CD14-positive monocyte (primary cell): ENCODE measurements around the gene KLHL40. TPM values are rescaled to one million over a fixed set of nuclear protein-coding genes. Genes with fewer than 3 reads are reported as not detected.

ENCODE experiments used
- DNase-seq, 3 donors: peaks; one replicate each; pipeline ENCODE4 v3.0.0-alpha.2; 2011 to 2022
- H2AFZ ChIP-seq: 2 replicates; pipeline ENCODE4 v1.6.0; 2012; ENCODE audit warnings: mild to moderate bottlenecking, low read depth, low read length, inconsistent platforms; ENCODE audit not compliant: insufficient read depth, poor library complexity, severe bottlenecking
- H3K27ac ChIP-seq, 2 donors: 1 replicate in 1 of 2; 2 replicates in 1 of 2; pipeline ENCODE4 v1.5.1; 2012 to 2013; ENCODE audit warnings: low read length in 2 of 2, control low read depth in 1 of 2, inconsistent platforms in 1 of 2, low read depth in 1 of 2, mild to moderate bottlenecking in 1 of 2
- H3K27me3 ChIP-seq, 2 donors: one replicate each; pipeline versions ENCODE4 v1.6.0 to v1.6.1; 2011 to 2013; ENCODE audit warnings: low read length in 2 of 2; ENCODE audit not compliant: control insufficient read depth in 2 of 2, insufficient read depth in 2 of 2
- H3K36me3 ChIP-seq, 2 donors: replicated peaks in 1 of 2; 1 replicate in 1 of 2; 2 replicates in 1 of 2; pipeline versions ENCODE4 v1.5.1 to v1.6.1; 2012 to 2013; ENCODE audit warnings: low read length in 2 of 2, control low read depth in 1 of 2, inconsistent platforms in 1 of 2, mild to moderate bottlenecking in 1 of 2; ENCODE audit not compliant: insufficient read depth in 2 of 2, control insufficient read depth in 1 of 2
- H3K4me1 ChIP-seq, 2 donors: 1 replicate in 1 of 2; 2 replicates in 1 of 2; pipeline versions ENCODE4 v1.5.1 to v1.6.1; 2012 to 2013; ENCODE audit warnings: low read length in 2 of 2, control low read depth in 1 of 2, inconsistent platforms in 1 of 2, mild to moderate bottlenecking in 1 of 2, moderate library complexity in 1 of 2; ENCODE audit not compliant: insufficient read depth in 2 of 2, control insufficient read depth in 1 of 2
- H3K4me2 ChIP-seq: replicated peaks from 2 replicates; pipeline ENCODE3; 2012; ENCODE audit warnings: low read length, moderate library complexity, mild to moderate bottlenecking; ENCODE audit not compliant: poor library complexity, severe bottlenecking; ENCODE audit errors: extremely low read depth
- H3K4me3 ChIP-seq, 3 experiments: fragments of 200-600 bp in 1 of 3; sonication (generic) in 1 of 3; replicated peaks in 1 of 3; 1 replicate in 2 of 3; 2 replicates in 1 of 3; pipeline ENCODE4 v1.5.1; 2011 to 2013; ENCODE audit warnings: low read length in 3 of 3, mild to moderate bottlenecking in 3 of 3, control low read depth in 2 of 3, low read depth in 2 of 3, inconsistent platforms in 1 of 3, moderate library complexity in 1 of 3
- H3K79me2 ChIP-seq: 2 replicates; pipeline ENCODE4 v1.6.0; 2012; ENCODE audit warnings: mild to moderate bottlenecking, control low read depth, inconsistent platforms, low read length, moderate library complexity; ENCODE audit not compliant: insufficient read depth
- H3K9ac ChIP-seq: 2 replicates; pipeline ENCODE4 v1.6.0; 2017; ENCODE audit warnings: low read length, mild to moderate bottlenecking; ENCODE audit not compliant: insufficient read depth, poor library complexity, severe bottlenecking
- H3K9me3 ChIP-seq, 2 donors: replicated peaks in 1 of 2; 1 replicate in 1 of 2; 2 replicates in 1 of 2; pipeline versions ENCODE4 v1.5.1 to v1.6.1; 2012 to 2013; ENCODE audit warnings: low read length in 2 of 2, control low read depth in 1 of 2; ENCODE audit not compliant: control insufficient read depth in 1 of 2, insufficient read depth in 1 of 2
- H4K20me1 ChIP-seq: 2 replicates; pipeline ENCODE4 v1.6.0; 2012; ENCODE audit warnings: mild to moderate bottlenecking, low read length, control low read depth, moderate library complexity; ENCODE audit not compliant: insufficient read depth
- H3K27ac Mint-ChIP-seq, 7 donors: one replicate each; pipeline ENCODE4 v1.8.0; 2020; ENCODE audit warnings: mild to moderate bottlenecking in 7 of 7, mixed read lengths in 7 of 7, moderate library complexity in 6 of 7, inconsistent platforms in 2 of 7
- H3K27me3 Mint-ChIP-seq, 3 donors: one replicate each; pipeline ENCODE4 v1.8.0; 2021 to 2022; ENCODE audit warnings: low read depth in 3 of 3, mild to moderate bottlenecking in 3 of 3, mixed read lengths in 3 of 3, moderate library complexity in 3 of 3, inconsistent platforms in 1 of 3
- H3K36me3 Mint-ChIP-seq, 2 donors: one replicate each; pipeline ENCODE4 v1.8.0; 2020; ENCODE audit warnings: mixed read lengths in 2 of 2, inconsistent platforms in 1 of 2, mild to moderate bottlenecking in 1 of 2
- H3K4me1 Mint-ChIP-seq: one replicate; pipeline ENCODE4 v1.8.0; 2020; ENCODE audit warnings: mild to moderate bottlenecking, mixed read lengths
- H3K4me3 Mint-ChIP-seq, 2 donors: one replicate each; pipeline ENCODE4 v1.8.0; 2020; ENCODE audit warnings: mild to moderate bottlenecking in 2 of 2, mixed read lengths in 2 of 2, moderate library complexity in 1 of 2
- H3K9me3 Mint-ChIP-seq, 7 donors: one replicate each; pipeline ENCODE4 v1.8.0; 2020 to 2022; ENCODE audit warnings: mixed read lengths in 7 of 7, mild to moderate bottlenecking in 6 of 7, moderate library complexity in 6 of 7, inconsistent platforms in 2 of 7
- WGBS: methylation state at CpG from one replicate; pipeline ENCODE4 v1.1.5; 2013; ENCODE audit warnings: missing lambda C conversion rate; ENCODE audit not compliant: insufficient coverage; 5-methylcytosine and 5-hydroxymethylcytosine counted together
- intact Hi-C, 2 donors: fragments of 100-400 bp; cut with micrococcal nuclease; formaldehyde crosslinking; loops; one replicate each; pipeline versions ENCODE4 v1.15.0 to v1.15.1; 2023
- polyA plus RNA-seq, 3 donors: library from polyadenylated mRNA; depleted of rRNA in 1 of 3; unstranded in 2 of 3; stranded (reverse) in 1 of 3; fragments of 300-500 nt in 2 of 3; fragments of >200 nt in 1 of 3; fragmentation: Illumina TruSeq in 2 of 3; gene quantifications; 1 replicate in 2 of 3; 2 replicates in 1 of 3; pipeline ENCODE4 v1.2.3, GENCODE V29; 2012 to 2021
- TF ChIP-seq, protein P1 (sequence below): fragments of 200-600 bp; IDR thresholded peaks from one replicate; pipeline ENCODE4 v1.8.0; 2022; ENCODE audit warnings: antibody characterized with exemption, mild to moderate bottlenecking

Gene KLHL40
- polyA plus RNA-seq, 3 donors = not detected

DNA sequence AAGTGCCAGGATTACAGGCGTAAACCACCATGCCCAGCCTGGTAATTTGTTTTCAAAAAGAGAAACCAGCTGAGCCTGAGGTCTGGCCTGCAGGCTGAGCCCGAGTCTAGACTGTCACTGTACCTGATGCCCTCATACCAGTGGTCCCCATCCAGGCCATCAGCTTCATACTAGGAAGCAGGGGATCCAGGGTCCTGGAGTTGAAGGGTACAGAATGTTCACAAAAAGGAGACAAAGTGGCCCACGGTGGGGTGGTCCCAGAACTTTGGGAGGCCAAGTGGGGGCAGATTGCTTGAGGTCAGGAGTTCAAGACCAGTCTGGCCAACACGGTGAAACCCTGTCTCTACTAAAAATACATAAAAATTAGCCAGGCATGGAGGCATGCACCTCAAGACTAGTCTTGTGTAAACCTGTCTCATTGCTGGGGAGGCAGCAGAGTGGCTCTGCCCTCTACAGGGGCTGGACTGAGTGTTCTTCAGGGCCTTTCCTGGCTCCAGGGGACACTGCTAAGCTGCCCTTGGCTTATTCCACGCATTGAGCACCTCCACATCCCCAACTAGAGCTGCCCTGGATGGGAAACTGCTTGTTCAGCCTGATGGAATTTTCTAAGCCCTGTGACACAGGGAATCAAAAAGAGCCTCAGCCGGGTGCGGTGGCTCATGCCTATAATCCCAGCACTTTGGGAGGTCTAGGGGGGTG is 25.1 kb downstream of the KLHL40 start:
- TF ChIP-seq, protein P1, sequence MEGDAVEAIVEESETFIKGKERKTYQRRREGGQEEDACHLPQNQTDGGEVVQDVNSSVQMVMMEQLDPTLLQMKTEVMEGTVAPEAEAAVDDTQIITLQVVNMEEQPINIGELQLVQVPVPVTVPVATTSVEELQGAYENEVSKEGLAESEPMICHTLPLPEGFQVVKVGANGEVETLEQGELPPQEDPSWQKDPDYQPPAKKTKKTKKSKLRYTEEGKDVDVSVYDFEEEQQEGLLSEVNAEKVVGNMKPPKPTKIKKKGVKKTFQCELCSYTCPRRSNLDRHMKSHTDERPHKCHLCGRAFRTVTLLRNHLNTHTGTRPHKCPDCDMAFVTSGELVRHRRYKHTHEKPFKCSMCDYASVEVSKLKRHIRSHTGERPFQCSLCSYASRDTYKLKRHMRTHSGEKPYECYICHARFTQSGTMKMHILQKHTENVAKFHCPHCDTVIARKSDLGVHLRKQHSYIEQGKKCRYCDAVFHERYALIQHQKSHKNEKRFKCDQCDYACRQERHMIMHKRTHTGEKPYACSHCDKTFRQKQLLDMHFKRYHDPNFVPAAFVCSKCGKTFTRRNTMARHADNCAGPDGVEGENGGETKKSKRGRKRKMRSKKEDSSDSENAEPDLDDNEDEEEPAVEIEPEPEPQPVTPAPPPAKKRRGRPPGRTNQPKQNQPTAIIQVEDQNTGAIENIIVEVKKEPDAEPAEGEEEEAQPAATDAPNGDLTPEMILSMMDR = no peak
- no peak for DNase-seq
- Histone ChIP-seq H3K36me3 (no peaks in the 10 kb centered on the region), H4K20me1 (no peaks in the 10 kb centered on the region), H3K4me1 (peaks cover 6 to 10% of the 10 kb centered on the region in 2 donors), H3K4me2 (no peak overlapping the region), H3K27ac (no peak overlapping the region), H3K9me3 (no peaks in the 10 kb centered on the region), H3K27me3 (peaks cover 0 to 2% of the 10 kb centered on the region in 2 donors), H3K9ac (no peak overlapping the region), H3K4me3 (no peak overlapping the region), H2AFZ (no peak overlapping the region), H3K79me2 (no peaks in the 10 kb centered on the region)
- intact Hi-C loops = no loop called here
- Mint-ChIP-seq H3K27ac (no peak overlapping the region), H3K36me3 (no peaks in the 10 kb centered on the region), H3K9me3 (no peaks in the 10 kb centered on the region), H3K27me3 (peaks cover 1 to 6% (median 2%) of the 10 kb centered on the region in 3 donors), H3K4me1 (peaks cover 12% of the 10 kb centered on the region), H3K4me3 (no peak overlapping the region)
- 89% methylated on average over 3 of the region's 7 CpGs for WGBS

DNA sequence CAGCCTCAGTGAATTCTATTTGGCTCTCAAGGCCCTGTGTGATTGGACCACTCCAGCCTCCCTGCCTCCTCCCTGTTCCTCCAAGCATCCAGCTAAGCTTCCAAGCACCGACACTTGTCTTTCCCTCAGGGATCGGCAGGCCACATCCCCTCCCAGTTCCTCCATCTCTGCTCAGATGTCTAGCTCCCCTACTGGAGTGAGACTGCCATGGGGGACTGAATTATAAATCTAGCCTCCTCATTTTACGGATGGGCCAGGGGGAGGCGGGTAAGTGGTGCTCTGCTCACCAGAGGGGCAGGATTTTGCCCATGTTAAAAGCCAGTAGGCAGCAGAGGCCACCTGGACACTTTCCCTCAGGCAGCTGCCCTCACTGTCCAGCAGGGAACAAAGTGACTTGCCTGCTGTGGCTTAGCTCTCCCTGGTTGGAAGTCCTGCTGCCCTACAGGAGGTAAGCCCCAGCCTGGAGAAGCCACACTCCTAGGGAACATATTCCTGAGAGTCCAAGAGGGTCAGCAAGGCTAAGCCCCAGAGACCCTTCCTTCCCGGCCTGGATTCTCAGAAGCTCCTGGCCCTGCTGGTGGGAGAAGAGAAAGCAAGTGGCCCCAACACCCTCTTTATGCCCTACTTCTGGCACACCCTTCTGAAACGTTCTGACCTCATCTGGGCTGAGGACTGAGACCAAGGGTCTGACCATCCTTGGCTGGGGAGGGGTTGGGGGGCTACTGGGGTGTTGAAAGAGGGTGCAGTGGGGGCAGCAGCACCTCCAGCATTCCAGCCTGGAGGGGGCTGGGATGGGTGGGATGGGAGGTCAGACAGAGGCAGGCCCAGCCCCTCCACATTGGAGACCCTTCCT is 26.4 kb downstream of the KLHL40 start:
- no peaks in the 10 kb centered on the region for H3K79me2 ChIP-seq
- Mint-ChIP-seq H3K27me3 (peaks cover 1 to 2% (median 2%) of the 10 kb centered on the region in 3 donors), H3K9me3 (no peaks in the 10 kb centered on the region), H3K4me1 (peaks cover 17% of the 10 kb centered on the region), H3K36me3 (no peaks in the 10 kb centered on the region), H3K27ac (no peak overlapping the region), H3K4me3 (no peak overlapping the region)
- TF ChIP-seq, protein P1 = no peak
- no peak overlapping the region for H3K4me2 ChIP-seq
- peaks cover 6 to 11% of the 10 kb centered on the region in 2 donors for H3K4me1 ChIP-seq
- H3K36me3 ChIP-seq = no peaks in the 10 kb centered on the region
- H3K4me3 ChIP-seq = no peak overlapping the region
- H3K27me3 ChIP-seq = peaks cover 0 to 2% of the 10 kb centered on the region in 2 donors
- 67% methylated on average over 3 of the region's 6 CpGs for WGBS
- intact Hi-C loops = no loop called here
- H3K9me3 ChIP-seq = no peaks in the 10 kb centered on the region
- H4K20me1 ChIP-seq = no peaks in the 10 kb centered on the region
- H2AFZ ChIP-seq = no peak overlapping the region
- no peak overlapping the region for H3K27ac ChIP-seq
- no peak for DNase-seq
- no peak overlapping the region for H3K9ac ChIP-seq
